Measurements from ENCODE around the gene PTPRA.

PTPRA gene

GRCh38 chr20:2967841-2968240 lies 94.6 kb downstream of the PTPRA start:
- ChIA-PET CTCF (interaction anchor here (1.2 kb wide), 1 partner anchor 14 kb away, joined by 3 read pairs; no protein-coding TSS in a partner anchor), POLR2A (no interaction called here)
- no peak for DNase-seq (ENCODE audit: low read depth, low spot score)
- no peak for TF ChIP-seq CTCF (IDR thresholded peaks at IDR 0.05; ENCODE audit: insufficient read depth, low read length, missing control alignments)
- no peak overlapping the region for H3K4me3 ChIP-seq (ENCODE audit: low read depth, low read length)

DNA sequence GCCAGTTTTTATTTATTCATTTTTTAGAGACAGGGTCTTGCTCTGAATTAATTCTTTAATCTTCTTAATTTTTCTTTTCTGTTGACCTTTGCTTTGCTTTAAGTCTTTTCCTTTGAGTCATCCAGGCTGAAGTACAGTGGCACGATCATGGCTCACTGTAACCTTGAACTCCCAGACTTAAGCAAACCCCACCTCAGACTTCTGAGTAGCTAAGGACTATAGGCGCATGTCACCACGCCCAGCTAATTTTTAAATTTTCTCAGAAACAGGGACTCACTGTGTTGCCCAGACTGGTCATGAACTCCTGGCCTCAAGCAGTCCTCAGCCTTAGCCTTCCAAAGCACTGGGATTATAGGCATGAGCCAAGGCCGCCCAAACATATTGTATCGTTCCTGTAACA lies 98.8 kb downstream of the PTPRA start:
- POLR2A ChIA-PET: no interaction called here
- no peak for TF ChIP-seq CTCF (IDR thresholded peaks at IDR 0.05; ENCODE audit: insufficient read depth, low read length, missing control alignments)
- no peak overlapping the region for H3K4me3 ChIP-seq (ENCODE audit: low read depth, low read length)
- no peak for DNase-seq (ENCODE audit: low read depth, low spot score)
- CTCF ChIA-PET: no interaction called here

- DNase-seq (ENCODE audit: low read depth, low spot score): no peak
- ChIA-PET POLR2A (no interaction called here), CTCF (no interaction called here)
- no peak for TF ChIP-seq CTCF (IDR thresholded peaks at IDR 0.05; ENCODE audit: insufficient read depth, low read length, missing control alignments)
- H3K4me3 ChIP-seq (ENCODE audit: low read depth, low read length): no peak overlapping the region
Observed at GRCh38 chr20:2973574-2973973, 100.3 kb downstream of the PTPRA start.

DNA sequence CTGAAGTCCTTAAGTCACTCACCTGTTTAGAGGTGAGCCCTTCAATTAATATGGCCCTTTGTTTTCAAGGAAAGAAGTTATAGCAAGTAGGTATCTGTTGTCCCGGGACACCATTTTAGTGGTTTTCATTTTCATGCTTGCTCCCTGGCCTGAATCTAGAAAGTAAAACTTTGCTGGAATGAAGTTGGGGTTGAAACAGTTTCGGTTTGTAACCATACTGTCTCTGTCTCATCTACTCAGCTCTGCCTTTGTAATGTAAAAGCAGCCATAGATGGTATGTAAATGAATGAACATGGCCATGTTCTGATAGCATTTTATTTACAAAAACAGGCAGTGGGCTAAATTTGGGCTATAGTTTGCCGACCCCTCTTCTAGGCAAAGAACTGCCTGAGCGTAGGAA lies 105.2 kb downstream of the PTPRA start:
- ChIA-PET CTCF (no interaction called here), POLR2A (no interaction called here)
- H3K4me3 ChIP-seq (ENCODE audit: low read depth, low read length): no peak overlapping the region
- DNase-seq (ENCODE audit: low read depth, low spot score): no peak
- no peak for TF ChIP-seq CTCF (IDR thresholded peaks at IDR 0.05; ENCODE audit: insufficient read depth, low read length, missing control alignments)

DNA sequence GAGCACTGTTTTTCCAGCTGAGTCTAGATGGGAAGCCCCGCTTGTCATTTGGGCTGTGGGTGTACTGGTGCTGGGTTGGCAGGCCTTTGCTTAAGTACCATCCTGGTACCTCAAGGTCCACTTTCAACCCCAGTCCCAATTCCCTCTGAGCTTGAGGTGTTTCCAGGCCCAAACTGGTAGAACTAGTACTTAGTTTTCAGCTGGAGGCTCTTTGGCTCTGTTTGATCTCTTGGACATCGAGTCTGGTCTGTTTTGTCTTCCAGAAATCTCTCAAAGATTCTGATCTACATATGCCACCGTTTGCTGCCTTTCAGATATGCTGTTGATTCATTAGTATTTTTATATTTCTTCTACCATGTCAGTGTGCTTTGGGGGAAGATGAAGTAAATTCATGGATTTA lies 108.4 kb downstream of the PTPRA start:
- H3K4me3 ChIP-seq (ENCODE audit: low read depth, low read length): no peak overlapping the region
- POLR2A ChIA-PET: no interaction called here
- DNase-seq (ENCODE audit: low read depth, low spot score): no peak

GRCh38 chr20:2983508-2983907 lies 110.2 kb downstream of the PTPRA start:
- no peak for TF ChIP-seq CTCF (IDR thresholded peaks at IDR 0.05; ENCODE audit: insufficient read depth, low read length, missing control alignments)
- no peak for DNase-seq (ENCODE audit: low read depth, low spot score)
- CTCF ChIA-PET: interaction anchor here (1.0 kb wide), 1 partner anchor 13 kb away, joined by 3 read pairs; no protein-coding TSS in a partner anchor
- H3K4me3 ChIP-seq (ENCODE audit: low read depth, low read length): no peak overlapping the region
- POLR2A ChIA-PET: no interaction called here

More for the DNA sequence above, 108.4 kb downstream of the PTPRA start:
- CTCF ChIA-PET: interaction anchor here (0.6 to 0.9 kb wide), 3 partner anchors 9 to 294 kb away, joined by 3 read pairs; no protein-coding TSS in a partner anchor
- TF ChIP-seq CTCF (IDR thresholded peaks at IDR 0.05; ENCODE audit: insufficient read depth, low read length, missing control alignments): no peak

All from AG04449 (cell line).